Esophagus mucosa (tissue), 1 donor: ENCODE results near the gene DHRS11. TPM values are rescaled to one million over a fixed set of nuclear protein-coding genes. Genes with fewer than 3 reads are reported as not detected.

ENCODE experiments used
- ATAC-seq: fragments of 200-7000 bp; cut with Tn5 transposase; one replicate; pipeline ENCODE4 v1.9.1; 2020
- total RNA-seq: library from RNA; stranded (reverse); gene quantifications from one replicate; pipeline ENCODE4 v1.2.4, GENCODE V29; 2023
- donor health status: DM: yes; HTN: yes; CAD: no.

Gene DHRS11
- total RNA-seq, 1 donor from 2014 or later: 8.4 TPM

DNA sequence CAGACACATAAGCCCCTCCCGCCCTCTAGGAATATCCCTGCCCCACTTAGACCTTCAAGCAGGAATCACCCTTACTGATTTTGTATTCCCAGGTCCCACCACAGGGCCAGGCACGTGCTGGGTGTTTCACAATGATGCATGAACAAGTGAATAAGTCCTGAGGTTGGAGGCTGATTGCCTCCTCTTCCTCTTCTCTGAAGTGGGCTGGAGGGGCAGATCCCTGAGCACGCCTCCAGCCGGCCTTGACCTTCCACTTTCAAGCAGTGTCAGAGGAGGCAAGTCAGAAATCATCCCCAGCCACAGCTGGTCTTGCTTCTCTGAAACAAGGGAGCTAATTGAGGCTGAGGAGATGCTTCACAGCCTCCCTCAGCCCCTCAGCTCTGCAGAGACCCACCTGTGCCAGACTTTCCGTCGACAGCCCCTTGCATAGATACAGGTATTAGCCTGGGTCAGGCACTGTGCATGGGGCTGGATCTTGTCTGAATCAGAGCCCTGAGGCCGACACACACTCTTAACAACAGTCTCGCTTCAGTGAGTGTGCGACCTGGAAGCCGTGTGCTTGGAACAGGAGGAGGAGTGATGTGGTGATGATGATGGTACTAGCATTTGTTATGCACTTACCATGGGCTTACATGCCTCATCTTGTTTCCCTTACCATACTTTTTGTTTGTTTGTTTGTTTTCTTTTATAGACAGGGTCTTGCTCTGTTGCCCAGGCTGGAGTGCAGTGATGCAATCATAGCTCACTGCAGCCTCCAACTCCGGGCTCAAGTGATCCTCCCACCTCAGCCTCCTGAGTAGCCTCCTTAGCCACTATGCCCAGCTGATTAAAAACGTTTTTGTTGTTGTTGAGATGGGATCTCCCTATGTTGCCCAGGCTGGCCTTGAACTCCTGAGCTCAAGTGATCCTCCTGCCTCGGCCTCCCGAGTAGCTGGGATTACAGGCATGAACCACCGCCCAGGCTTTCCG, 24.7 kb downstream of the DHRS11 start:
- ATAC-seq: no peak

- ATAC-seq: no peak
These were observed 26.1 kb downstream of the DHRS11 start for GRCh38 chr17:36617773-36618172.

DNA sequence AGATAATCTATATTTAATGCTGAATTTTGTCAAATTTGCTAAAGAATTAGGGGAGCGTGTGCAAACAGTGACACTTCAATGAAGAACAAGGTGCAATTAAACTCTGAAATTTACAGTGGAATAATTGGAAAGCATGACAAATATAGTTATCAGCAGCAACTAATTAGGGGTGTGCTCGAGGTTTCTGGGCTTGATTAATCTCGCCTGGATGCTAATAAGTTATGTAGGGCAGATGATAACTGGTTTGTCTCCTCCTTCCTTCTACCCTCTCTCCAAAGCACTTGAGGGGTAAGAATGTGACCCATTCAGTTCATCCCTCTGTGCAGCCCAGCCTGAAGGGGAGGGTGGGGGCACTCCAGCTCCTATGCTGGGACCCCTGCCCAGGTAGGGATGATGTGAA, 31.6 kb downstream of the DHRS11 start:
- ATAC-seq: no peak

DNA sequence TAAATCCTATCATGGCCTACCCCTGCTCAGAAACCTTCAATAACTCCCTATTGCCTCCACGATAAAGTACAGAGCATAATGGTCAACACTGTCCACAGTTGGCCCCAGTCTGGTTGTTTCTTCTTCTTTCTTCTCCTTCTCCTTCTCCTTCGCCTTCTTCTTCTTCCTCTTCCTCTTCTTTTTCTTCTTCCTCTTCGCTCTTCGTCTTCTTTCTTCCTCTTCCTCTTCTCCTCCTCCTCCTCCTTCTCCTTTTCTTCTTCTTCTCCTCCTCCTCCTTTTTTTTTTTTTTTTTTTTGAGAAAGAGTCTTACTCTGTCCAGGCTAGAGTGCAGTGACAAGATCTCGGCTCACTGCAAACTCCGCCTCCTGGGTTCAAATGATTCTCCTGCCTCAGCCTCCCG, 33.5 kb downstream of the DHRS11 start:
- no peak for ATAC-seq

GRCh38 chr17:36627101-36627500, 35.4 kb downstream of the DHRS11 start:
- ATAC-seq: no peak

GRCh38 chr17:36628576-36628975, 36.9 kb downstream of the DHRS11 start:
- no peak for ATAC-seq

DNA sequence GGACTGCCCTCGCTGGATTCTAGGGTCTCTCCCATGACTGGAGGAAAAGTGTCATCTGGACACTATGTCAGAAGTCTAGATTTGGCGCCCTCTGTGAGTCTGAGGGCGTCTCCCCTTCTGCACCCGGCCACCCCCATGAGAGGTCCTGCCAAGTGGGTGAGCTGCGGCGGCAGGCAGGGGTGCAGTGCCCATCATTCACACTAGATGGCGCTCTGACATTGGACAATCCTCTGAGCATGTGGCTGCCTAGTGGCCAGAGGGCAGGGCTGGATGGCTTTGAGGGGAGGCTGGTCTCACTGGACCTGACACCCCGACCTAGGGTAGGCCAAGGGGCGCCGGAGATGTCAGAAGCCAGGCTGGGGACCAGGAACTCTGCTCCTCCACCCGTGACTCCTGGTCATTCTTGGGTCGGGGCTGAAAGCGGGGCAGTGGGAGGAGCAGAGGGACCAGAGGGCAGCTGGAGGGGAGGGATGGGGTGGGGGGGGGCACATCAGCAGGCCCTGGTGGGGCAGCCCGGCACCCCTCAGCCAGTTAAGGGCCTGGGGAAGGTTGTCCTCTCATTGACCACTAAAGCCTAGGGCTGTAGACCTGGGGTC, 37.7 kb downstream of the DHRS11 start:
- ATAC-seq: peak; percentile 87

- ATAC-seq: no peak
These were observed 38.4 kb downstream of the DHRS11 start for GRCh38 chr17:36629970-36630502.

- ATAC-seq: no peak
These were observed 39.3 kb downstream of the DHRS11 start for GRCh38 chr17:36631022-36631421.

GRCh38 chr17:36632916-36633771, 41.5 kb downstream of the DHRS11 start:
- ATAC-seq: no peak

- ATAC-seq: no peak
These were observed 48.7 kb downstream of the DHRS11 start for GRCh38 chr17:36640346-36640745.

DNA sequence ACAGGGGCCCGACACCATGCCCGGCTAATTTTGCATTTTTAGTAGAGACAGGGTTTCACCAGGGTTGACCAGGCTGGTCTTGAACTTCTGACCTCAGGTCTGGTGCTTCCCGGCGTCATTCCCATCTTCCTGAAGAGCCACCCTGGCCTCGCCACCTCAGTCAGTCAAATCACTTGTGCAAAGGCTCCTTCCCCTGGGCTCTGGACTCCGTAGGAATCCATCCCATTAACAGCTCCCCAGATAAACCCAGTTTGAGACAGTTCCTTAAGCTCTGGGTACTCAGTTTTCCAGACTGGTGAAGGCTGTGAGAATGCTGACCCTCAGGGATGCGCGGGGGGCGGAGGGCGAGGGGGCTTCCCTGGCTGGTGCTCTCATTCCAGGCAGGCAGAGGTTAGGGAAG, 49.2 kb downstream of the DHRS11 start:
- ATAC-seq: no peak

DNA sequence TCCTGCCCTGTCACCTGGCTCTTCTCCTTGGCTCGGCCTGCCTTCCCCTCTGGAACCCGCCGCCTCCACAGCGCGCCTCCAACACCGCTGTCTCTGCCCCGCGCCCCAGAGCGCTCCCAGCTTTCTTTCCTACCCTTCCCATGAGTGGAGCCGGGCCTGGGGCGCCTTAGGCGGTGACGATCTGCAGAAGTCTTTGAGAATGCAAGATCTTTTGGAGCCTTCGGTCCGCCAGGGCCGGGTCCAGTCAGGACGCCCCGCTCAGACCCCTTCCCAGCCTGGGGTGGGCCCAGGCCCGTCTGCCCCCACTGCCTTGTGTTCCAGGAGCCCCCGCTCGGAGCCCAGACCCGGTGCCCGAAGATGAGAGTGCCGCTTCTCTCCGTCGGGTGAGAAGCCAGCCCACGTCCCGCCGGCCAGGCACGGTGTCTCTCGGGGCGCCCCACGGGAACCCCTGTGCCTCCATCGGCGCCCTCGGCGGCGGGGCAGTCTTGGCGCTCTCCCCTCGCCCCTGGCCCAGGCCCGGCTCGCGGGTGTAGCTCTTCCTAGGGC, 49.7 kb downstream of the DHRS11 start:
- peak; percentile 17 for ATAC-seq

GRCh38 chr17:36641877-36642845, 50.5 kb downstream of the DHRS11 start:
- ATAC-seq: no peak

DNA sequence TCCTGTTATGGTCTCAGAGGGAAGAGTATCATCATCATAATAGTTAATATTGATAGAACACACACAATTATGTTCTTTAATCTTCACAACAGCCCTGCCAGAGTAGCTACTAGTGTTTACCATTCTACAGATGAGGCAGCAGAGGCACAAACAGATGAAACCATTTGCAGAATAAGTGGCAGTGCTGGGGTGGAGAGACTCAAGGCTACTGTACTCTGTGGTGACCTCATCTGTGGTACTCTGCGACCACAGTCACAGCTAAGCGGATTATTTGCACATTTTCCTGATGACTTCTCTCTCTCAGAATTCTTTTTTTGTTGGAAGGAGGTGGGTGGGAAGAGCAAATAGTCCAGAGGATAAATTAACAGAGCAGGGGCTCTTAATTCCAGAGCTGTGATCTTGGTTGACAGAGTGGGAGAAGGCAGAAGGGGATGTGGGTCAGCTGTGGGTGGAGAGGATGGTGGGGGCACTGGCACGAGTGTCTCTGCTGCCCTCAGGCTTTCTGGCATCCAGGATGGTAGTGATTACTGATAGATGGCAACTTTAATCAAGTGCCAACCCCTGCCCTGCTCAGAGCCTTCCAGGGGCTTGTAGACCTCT, 51.5 kb downstream of the DHRS11 start:
- no peak for ATAC-seq

DNA sequence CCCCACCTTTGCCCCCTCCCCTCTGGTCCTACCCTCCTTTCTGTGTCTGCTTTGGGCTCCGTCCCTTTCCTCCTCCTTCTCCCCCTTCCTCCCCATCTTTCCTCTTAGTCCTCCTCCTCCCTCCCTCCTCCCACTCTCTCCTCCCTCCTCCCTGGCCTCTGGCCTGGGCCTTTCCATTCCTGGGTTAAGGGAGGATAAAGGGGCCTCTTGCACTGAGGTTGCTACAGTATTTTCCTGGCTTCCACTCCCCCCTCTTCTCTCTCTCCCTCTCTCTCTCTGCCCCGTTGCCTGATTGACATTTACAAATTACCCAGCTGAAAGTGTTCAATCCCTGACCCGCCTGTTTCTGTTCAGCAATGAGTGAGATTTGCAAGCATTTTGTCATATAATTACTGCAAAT, 53.7 kb downstream of the DHRS11 start:
- no peak for ATAC-seq

- ATAC-seq: no peak
These were observed 56.0 kb downstream of the DHRS11 start for GRCh38 chr17:36647636-36648035.

DNA sequence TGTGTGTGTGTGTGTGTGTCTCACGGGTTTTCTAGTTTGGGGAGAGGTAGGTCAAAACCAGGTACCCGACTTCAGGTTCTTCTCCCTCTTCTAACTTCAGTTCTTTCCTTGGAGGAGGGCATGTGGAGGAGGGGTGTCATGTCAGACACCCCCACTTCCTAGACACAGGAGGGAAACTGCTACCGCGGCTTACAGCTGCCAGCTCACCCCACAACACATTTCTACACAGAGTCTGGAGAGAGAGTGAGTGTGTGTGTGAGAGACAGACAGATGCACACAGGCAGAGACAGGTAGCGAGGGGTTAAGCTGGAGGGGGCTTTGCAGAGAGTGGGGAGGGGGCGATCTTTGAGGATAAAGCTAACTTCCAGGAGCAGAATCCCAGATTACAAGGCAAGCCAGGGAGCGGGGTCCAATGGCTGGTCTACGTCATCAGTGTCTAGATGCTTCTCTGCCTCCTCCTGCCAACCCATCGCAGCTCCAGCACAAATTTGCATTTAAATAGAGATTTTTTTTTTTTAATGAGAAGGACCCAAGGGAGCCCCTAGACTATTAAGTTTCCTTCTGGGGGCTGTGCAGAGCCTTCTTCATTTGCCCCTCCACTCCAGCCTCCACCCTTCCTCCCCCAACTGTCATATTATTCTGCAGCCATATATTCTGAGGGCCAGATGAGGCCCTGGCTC, 58.6 kb downstream of the DHRS11 start:
- no peak for ATAC-seq
